ENCODE results near the gene COL13A1.

DNA sequence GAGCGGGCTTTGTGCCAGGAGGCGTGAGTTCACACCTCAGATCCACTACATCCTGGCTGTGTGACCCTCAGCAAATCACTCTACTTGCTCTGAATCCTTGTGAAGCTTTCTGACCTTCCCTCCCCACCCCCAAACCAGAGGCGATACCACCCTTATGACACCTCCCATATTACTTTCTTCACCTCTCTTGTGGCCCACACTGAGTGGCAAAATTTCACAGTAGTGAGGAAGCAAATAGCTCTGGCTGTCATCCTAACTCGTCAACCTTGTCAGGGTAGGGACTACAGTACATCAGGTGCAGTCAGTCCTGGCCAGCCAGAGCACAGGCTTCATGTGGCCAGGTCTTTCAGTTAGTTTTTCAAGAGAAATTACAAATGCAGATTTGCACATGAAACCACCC is 19.1 kb downstream of the COL13A1 start:
- TF ChIP-seq, protein P1, sequence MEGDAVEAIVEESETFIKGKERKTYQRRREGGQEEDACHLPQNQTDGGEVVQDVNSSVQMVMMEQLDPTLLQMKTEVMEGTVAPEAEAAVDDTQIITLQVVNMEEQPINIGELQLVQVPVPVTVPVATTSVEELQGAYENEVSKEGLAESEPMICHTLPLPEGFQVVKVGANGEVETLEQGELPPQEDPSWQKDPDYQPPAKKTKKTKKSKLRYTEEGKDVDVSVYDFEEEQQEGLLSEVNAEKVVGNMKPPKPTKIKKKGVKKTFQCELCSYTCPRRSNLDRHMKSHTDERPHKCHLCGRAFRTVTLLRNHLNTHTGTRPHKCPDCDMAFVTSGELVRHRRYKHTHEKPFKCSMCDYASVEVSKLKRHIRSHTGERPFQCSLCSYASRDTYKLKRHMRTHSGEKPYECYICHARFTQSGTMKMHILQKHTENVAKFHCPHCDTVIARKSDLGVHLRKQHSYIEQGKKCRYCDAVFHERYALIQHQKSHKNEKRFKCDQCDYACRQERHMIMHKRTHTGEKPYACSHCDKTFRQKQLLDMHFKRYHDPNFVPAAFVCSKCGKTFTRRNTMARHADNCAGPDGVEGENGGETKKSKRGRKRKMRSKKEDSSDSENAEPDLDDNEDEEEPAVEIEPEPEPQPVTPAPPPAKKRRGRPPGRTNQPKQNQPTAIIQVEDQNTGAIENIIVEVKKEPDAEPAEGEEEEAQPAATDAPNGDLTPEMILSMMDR (IDR thresholded peaks at IDR 0.05), result no peak
- no peak for TF ChIP-seq POLR2A (IDR thresholded peaks at IDR 0.05)
- no peak for TF ChIP-seq POLR2AphosphoS5 (IDR thresholded peaks at IDR 0.05)

Data from breast epithelium (tissue), 3 donors.